ENCODE measurements around the gene ACACA.
"Not testable (repeated sequence)": the region's sequence is repeated elsewhere in the genome, so short reads cannot be mapped to it uniquely, and the experiment has no call there.

The ACACA gene

DNA sequence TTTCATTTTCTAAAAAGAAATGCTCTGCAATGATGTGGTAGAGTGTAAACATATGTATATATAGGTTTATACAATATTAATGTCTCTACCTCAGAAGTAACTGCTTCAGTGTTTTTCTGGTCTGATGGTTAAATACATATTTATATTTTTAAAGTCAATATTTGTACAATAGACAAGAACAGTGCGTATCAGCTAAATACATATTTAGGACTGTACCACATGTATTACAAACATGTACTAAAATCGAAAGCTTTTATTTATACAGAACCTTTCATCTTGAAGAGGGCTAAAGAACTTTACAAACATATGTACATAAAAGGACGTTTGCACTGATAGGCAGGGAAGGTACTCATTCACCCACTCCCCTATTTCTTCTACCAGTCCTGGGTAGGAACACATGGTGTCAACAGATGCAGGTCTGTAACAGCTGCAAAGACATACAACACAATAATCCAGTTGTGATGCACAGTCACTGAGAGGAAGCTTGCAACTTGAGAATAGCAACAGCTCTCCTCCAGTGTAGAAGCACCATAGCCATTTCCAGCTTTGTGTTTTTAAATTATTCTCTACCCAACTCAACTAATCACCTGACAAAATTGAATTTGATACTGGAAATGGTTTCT lies 237.8 kb downstream of the ACACA start:
- no peak for DNase-seq

DNA sequence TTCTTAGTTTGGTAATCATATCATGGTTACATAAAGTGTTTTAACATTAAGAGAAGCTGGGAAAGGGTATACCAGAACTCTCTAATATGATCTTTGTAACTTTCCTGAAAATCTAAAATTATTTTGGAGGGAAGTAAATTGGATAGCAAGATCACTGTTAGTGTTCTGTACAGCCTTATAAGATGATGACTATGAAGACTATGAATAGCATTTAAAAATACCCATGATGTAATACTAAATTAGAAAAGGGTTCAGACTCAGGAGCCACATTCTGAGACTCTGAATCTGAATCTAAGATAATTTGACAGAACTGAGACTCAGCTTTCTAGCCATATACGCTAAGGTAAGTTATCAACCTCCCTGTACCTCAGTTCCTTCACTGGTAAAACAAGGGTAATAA lies 238.9 kb downstream of the ACACA start:
- no peak for DNase-seq

DNA sequence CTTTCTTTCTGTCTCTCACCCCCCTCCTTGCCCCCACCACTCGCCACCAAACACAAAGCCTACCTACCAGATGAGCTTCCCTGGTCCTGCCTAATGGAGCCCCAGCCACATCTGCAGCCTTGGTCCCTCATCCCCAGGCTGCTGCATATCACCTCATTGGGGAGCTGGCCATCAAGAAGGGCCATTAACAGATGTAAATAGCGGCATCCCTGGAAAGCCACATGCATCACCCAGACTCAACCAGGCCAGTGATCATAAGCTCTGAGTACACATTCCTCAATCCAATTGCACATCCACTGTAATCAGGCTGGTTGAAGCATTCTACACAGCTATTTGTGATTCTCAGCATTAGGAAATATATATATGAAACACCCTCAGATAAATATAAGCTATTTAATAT lies 242.6 kb downstream of the ACACA start:
- DNase-seq: no peak

GRCh38 chr17:37162800-37163199 lies 243.8 kb downstream of the ACACA start:
- no peak for DNase-seq

- no peak for DNase-seq
Observed at GRCh38 chr17:37160944-37161343, 245.7 kb downstream of the ACACA start.

- DNase-seq: no peak
Observed at GRCh38 chr17:37158290-37158689, 248.3 kb downstream of the ACACA start.

DNA sequence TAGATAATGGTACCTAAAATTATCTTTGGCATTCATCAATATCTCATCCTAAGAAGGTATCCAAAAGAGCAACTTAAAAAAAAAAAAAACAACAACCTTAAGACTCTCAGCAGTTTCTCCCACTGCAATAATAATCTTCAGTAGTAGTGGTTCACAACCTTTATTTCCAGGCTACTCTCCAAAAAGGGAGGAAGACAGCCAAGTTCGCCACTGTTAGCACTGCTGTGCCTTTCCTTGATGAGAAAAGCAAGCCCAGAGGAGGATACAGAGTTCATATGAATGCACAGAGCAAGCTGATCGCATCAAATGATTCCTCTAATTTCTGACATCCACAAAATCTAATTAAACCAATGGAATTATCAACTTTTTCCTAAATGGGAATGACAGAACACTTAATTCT lies 258.5 kb downstream of the ACACA start:
- DNase-seq: no peak

GRCh38 chr17:37147301-37147812 lies 259.3 kb downstream of the ACACA start:
- no peak for DNase-seq

DNA sequence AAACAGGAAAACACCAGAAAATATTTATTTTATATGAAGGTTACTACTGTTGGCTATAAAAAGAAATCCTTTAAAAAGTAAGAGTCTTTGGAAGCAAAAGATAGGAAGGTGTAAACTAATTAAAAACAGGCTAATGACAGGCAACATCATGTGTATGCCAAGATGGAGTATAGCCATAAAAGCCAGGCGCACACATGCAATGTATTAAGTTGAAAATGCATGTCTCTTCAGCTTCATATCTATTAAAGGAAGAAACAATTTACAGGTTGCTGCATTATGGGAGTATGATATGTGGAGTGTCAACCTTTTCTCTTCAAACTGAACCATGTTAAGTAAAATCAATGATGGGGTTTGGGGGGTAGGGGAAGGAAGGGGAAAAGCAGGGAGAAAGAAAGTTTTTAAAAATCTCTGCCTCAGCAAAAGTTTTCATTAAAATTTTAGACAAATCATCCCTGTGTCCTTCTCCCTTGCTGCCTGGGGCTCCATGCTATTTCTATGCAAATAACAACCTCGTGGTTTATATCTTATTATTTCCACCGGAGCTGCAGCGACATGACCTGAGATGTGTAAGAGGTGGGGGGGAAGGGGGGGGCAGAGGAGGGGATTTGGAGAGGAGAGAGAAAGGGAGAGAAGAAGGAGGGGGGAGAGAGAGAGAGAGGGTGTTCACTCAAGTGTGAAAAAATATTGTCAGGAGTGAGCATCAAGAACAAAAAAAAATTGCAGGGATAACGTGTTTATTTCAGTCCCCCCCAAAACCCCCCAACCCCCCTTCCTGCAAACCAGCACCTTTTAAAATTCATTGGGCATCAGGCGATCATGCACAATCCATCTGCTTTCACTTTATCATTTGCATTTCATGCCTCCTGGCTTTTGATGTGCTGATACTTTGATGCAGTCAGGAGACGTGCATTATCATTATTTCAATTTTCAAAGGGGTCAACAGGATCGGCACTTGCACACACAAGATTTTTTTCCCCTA lies 260.3 kb downstream of the ACACA start:
- no peak for DNase-seq

DNA sequence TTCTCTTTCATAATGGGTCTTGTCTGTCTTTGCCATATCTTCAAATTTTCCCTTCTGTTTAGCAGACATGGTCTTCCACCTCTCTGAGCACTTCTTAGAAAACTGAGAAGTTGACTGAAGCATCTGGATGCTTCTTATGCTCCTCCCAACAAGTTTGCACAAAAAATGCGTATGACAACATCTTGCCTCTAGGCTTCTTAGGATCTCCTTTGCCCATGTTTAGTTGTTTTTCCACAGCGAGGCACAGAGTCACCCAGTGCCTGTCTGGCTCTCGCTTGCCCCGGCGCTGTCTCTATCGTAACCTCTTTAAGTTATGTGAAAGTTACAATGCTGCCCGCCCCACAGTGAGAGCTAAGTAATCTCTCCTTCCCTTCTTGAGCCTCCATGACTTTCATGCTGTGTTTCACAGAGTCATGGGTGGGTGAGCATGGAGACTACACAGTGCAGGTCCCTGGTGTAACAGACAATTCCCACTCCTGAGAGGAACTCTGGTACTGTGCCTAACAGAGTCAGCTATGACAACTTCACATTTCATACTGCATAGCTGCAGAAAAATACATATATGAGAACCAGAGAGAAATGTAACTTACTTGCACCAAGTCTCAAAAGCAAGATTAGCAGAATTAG lies 262.4 kb downstream of the ACACA start:
- no peak for DNase-seq

GRCh38 chr17:37143558-37143957 lies 263.1 kb downstream of the ACACA start:
- not testable (repeated sequence) for DNase-seq

- DNase-seq: no peak
Observed at GRCh38 chr17:37142294-37142896, 264.2 kb downstream of the ACACA start.

DNA sequence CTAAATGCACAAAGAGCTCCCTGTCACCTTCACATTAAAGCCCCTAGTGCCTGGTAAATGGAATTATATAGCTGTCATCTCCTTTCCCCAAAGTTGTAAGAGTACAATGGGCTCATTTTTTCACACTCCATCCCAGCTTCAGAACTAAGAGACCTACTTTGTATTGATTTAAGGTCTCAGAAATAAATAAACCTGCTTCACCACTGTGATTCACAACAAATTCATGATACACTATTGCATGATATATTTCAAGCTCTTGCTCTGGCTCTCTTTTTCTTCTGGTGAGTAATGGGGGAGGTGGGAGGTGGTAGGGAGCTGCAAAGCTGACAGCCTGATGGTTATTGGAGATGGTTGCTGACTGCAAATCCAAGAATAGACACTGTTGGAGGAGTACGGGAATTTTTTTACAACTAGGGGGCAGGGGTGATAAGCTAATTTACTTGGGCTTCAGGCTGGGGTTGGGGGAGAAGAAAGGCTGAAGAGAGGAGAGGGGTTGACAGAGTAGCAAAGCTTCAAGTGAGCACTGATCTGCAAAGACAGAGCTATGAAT lies 268.0 kb downstream of the ACACA start:
- no peak for DNase-seq

DNA sequence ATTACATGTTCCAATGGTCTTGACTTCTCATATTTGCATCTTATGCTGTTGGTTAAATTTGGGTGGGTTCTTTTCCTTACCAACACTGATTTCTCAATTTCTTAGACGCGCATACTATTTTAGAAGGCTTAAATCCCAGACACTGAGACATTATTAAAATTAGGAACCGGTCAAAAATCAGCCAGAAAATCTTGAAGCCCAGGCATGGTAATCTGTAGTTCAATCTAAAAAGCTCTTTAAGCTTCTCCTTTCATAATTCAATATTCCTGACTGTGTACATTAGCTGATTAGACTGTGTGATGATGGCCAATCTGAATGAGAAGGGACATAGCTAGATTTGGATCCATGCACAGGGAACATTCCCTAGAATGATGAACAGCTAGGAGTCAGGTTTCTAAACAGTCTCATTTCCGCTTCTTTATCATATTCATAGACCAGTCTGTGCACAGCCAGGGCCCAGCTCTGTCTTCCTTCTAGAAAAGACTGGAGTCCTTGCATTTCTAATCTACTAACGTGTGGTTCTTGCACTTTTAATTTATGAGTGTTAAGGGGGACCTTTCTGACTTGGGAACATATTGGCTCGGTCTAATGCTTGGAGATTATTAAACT lies 268.6 kb downstream of the ACACA start:
- DNase-seq: no peak

- DNase-seq: no peak
Observed at GRCh38 chr17:37137070-37137610, 269.5 kb downstream of the ACACA start.

DNA sequence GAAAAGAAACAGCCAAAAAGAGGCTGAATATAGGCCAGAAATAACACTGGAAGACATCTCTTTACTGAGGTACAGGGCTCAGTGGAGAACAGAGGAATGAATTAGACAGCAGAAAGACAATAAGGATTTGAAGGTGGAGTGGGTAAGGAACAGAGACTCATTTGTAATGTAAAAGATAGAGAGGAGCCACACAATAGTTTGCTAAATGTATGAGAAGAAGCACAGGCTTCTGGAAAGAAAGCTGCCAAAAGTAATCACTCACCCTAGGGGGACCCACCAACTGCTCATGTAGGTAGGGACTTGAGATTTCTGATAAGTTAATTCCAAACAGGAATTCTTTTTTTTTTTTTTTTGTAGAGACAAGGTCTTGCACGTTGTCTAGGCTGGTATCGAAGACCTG lies 271.1 kb downstream of the ACACA start:
- DNase-seq: no peak

- DNase-seq: no peak
Observed at GRCh38 chr17:37134050-37134449, 272.6 kb downstream of the ACACA start.

- DNase-seq: no peak
Observed at GRCh38 chr17:37133136-37133535, 273.5 kb downstream of the ACACA start.

- no peak for DNase-seq
Observed at GRCh38 chr17:37131669-37132611, 274.7 kb downstream of the ACACA start.

DNA sequence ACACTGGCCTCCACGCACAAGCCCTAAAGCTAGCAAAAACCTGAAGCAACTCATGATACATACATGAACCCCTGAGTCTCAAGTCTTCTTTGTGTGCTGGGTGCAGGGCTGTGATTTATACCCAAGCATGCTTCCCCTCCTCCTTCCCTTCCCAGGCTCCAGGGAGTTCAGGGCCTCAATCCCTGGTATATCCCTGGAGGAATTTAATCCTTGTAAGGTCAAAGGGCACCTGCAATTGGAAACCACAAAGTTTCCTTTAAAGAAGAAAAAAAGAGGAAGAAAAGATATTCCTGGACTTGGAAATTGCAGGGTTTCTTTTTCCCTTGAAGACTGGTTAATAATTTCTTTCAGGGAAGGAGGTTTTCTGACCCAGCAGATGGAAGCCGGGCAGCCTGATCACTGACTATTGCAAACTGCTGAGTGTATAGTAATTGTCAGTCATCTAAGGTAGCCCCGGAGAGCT lies 275.6 kb downstream of the ACACA start:
- DNase-seq: no peak

DNA sequence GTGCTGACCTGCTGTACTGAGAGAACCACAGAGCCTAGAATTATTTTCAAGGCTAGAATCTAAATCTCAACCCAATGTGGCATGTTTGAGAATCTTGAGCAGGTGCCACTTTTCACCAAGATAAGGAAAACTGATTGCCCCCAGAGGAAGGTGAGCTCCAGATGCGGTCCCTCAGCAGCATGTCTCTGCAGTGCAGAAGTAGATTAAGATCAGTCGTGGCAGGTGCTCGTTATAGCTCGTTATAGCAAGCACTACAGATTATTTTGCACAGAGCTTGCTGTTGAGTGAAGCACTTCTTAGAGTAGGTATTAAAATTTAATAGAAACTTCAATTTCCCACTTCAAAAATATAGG lies 281.8 kb downstream of the ACACA start:
- no peak for DNase-seq

Measured in activated CD4-positive, alpha-beta T cell treated with anti-CD3 and anti-CD28 coated beads, Interleukin-2, amount 50 U/mL, for 4 hours (primary cell).